Measurements from ENCODE around the gene MAZ. TPM values are rescaled to one million over a fixed set of nuclear protein-coding genes. Genes with fewer than 3 reads are reported as not detected.
A peak's percentile ranks its signal among the peaks of the same experiment; 100 is the strongest.

MAZ gene
- total and polyA plus RNA-seq, 2 of the 13 experiments (the other 11 are each of a cell fraction or from before 2014, with no cell fraction given) = 203 to 277 TPM

GRCh38 chr16:29757950-29758466 lies 48.3 kb upstream of the MAZ start (continued):
- TF ChIP-seq JUN (CRISPR knock-in tag; IDR thresholded peaks at IDR 0.05) = no peak
- peak; percentile 40; the same call in 1 of the 2 replicates for TF ChIP-seq NR2F6 (IDR thresholded peaks at IDR 0.05)
- TF ChIP-seq NR2F6 (CRISPR knock-in tag; IDR thresholded peaks at IDR 0.05) = 0 out of 2 replicates have a peak, but pooled peaks have one; percentile 24
- no peak for TF ChIP-seq TARDBP (CRISPR knock-in tag; IDR thresholded peaks at IDR 0.05)
- peak; percentile 29; the same call in 1 of the 2 replicates for TF ChIP-seq TFDP2 (CRISPR knock-in tag; IDR thresholded peaks at IDR 0.05)
- no peak for TF ChIP-seq ZNF547 (CRISPR knock-in tag; IDR thresholded peaks at IDR 0.05)
- peak; percentile 31; the same call in 1 of the 2 replicates for TF ChIP-seq ARNT2 (CRISPR knock-in tag; IDR thresholded peaks at IDR 0.05; ENCODE audit: low read depth)
- no peak for TF ChIP-seq ZNF879 (CRISPR knock-in tag; IDR thresholded peaks at IDR 0.05)
- no peak for TF ChIP-seq ZNF800 (CRISPR knock-in tag; IDR thresholded peaks at IDR 0.05)
- no peak for TF ChIP-seq HHEX (CRISPR knock-in tag; IDR thresholded peaks at IDR 0.05)
- TF ChIP-seq HDAC1 (CRISPR knock-in tag; IDR thresholded peaks at IDR 0.05) = peak; percentile 37; the same call in 1 of the 2 replicates
- TF ChIP-seq ZNF383 (CRISPR knock-in tag; IDR thresholded peaks at IDR 0.05; ENCODE audit: borderline replicate concordance) = no peak
- TF ChIP-seq, protein P1, sequence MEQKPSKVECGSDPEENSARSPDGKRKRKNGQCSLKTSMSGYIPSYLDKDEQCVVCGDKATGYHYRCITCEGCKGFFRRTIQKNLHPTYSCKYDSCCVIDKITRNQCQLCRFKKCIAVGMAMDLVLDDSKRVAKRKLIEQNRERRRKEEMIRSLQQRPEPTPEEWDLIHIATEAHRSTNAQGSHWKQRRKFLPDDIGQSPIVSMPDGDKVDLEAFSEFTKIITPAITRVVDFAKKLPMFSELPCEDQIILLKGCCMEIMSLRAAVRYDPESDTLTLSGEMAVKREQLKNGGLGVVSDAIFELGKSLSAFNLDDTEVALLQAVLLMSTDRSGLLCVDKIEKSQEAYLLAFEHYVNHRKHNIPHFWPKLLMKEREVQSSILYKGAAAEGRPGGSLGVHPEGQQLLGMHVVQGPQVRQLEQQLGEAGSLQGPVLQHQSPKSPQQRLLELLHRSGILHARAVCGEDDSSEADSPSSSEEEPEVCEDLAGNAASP (CRISPR knock-in tag; IDR thresholded peaks at IDR 0.05; ENCODE audit: borderline replicate concordance) = peak; percentile 83
- TF ChIP-seq, protein P2, sequence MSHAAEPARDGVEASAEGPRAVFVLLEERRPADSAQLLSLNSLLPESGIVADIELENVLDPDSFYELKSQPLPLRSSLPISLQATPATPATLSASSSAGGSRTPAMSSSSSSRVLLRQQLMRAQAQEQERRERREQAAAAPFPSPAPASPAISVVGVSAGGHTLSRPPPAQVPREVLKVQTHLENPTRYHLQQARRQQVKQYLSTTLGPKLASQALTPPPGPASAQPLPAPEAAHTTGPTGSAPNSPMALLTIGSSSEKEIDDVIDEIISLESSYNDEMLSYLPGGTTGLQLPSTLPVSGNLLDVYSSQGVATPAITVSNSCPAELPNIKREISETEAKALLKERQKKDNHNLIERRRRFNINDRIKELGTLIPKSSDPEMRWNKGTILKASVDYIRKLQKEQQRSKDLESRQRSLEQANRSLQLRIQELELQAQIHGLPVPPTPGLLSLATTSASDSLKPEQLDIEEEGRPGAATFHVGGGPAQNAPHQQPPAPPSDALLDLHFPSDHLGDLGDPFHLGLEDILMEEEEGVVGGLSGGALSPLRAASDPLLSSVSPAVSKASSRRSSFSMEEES (CRISPR knock-in tag; IDR thresholded peaks at IDR 0.05) = no peak
- 0 out of 2 replicates have a peak, but pooled peaks have one; percentile 38 for TF ChIP-seq THAP11 (CRISPR knock-in tag; IDR thresholded peaks at IDR 0.05)
- TF ChIP-seq, protein P3, sequence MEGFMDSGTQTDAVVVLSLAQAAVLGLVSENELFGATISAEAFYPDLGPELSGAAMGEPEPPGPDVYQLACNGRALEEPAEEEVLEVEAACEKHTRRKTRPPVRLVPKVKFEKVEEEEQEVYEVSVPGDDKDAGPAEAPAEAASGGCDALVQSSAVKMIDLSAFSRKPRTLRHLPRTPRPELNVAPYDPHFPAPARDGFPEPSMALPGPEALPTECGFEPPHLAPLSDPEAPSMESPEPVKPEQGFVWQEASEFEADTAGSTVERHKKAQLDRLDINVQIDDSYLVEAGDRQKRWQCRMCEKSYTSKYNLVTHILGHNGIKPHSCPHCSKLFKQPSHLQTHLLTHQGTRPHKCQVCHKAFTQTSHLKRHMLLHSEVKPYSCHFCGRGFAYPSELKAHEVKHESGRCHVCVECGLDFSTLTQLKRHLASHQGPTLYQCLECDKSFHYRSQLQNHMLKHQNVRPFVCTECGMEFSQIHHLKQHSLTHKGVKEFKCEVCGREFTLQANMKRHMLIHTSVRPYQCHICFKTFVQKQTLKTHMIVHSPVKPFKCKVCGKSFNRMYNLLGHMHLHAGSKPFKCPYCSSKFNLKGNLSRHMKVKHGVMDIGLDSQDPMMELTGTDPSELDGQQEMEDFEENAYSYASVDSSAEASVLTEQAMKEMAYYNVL (CRISPR knock-in tag; IDR thresholded peaks at IDR 0.05; ENCODE audit: borderline replicate concordance) = peak; percentile 93
- TF ChIP-seq E2F5 (CRISPR knock-in tag; conservative IDR thresholded peaks at IDR 0.05) = no peak
- 0 out of 4 replicates have a peak, but pooled peaks of 1 of the 2 experiments have one; percentile 29 for TF ChIP-seq NR2F1 (CRISPR knock-in tag; IDR thresholded peaks at IDR 0.05)
- TF ChIP-seq SP140L (CRISPR knock-in tag; IDR thresholded peaks at IDR 0.05; ENCODE audit: borderline replicate concordance) = no peak
- peak; percentile 54; the same call in 1 of the 2 replicates for TF ChIP-seq ZSCAN31 (CRISPR knock-in tag; IDR thresholded peaks at IDR 0.05; ENCODE audit: low read depth)
- TF ChIP-seq, protein P4, sequence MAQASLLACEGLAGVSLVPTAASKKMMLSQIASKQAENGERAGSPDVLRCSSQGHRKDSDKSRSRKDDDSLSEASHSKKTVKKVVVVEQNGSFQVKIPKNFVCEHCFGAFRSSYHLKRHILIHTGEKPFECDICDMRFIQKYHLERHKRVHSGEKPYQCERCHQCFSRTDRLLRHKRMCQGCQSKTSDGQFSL (CRISPR knock-in tag; IDR thresholded peaks at IDR 0.05) = no peak

Measured in HepG2 (cell line).